ENCODE results near the gene SCNN1A.
"Not testable (repeated sequence)": the region's sequence is repeated elsewhere in the genome, so short reads cannot be mapped to it uniquely, and the experiment has no call there.

The SCNN1A gene

DNA sequence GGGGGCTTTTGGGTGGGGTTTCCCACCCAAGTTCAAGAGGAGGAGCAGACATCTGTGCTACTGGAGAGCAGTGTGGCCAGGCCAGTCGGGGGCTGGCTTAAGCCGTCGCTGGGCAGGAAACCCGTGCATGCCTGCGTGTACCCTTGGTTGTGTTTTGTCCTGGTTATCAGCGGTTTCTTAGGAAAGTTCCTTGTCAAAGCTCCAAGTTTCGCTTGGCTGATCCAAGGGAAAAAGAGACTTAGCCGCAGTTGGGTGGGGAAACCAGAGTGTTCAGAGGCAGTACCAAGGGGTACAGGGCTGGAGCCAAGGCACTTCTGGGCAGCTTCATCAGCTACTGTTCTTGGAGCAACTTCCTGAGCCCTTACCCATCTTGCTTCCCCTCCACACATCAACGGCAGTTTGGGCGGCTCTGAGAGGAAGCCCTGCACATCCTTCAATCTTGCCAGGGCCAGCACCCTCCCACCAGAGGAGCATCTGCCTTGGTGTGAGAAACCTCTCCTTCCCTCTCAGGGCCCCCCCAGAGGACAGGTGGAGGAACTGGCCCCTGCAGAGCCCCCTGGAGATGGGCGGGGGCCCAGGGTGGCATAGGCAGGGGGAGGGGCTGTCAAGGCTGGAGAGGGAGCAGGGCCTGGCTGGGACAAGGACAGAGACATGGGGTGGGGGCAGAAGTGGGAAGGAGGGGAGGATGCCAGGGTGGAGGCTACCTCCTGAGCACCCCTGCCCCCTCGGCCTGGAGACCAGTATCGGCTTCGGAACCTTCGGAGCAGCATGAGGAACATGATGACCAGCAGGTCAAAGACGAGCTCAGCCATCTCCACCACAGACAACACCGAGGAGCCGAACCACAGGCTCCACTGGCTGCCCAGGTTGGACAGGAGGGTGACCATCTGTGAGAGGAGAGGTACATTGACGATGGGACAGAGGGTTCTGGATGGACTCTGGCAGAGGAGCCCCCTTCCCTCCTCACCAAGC is 27.7 kb downstream of the SCNN1A start:
- no peak for DNase-seq (ENCODE audit: low spot score)

DNA sequence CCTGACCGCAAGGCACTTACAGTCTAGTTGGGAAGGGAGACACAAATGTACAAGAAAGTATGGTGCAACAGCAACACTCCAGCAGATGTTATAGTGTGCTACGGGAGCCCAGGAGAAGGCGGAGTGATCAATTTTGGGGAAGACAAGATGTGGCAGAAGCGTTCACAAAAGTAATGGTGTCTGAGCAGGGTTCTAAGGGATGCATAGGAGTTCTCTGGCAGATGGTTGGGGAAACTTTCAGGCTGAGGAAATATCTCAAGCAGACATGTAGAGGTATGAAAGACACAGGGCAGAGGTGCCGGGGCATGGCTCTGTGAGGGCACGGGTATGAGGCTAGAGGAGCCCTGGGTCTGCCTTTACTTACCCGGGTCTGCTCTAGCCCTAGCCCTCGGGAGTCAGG is 28.4 kb downstream of the SCNN1A start:
- no peak for DNase-seq (ENCODE audit: low spot score)

DNA sequence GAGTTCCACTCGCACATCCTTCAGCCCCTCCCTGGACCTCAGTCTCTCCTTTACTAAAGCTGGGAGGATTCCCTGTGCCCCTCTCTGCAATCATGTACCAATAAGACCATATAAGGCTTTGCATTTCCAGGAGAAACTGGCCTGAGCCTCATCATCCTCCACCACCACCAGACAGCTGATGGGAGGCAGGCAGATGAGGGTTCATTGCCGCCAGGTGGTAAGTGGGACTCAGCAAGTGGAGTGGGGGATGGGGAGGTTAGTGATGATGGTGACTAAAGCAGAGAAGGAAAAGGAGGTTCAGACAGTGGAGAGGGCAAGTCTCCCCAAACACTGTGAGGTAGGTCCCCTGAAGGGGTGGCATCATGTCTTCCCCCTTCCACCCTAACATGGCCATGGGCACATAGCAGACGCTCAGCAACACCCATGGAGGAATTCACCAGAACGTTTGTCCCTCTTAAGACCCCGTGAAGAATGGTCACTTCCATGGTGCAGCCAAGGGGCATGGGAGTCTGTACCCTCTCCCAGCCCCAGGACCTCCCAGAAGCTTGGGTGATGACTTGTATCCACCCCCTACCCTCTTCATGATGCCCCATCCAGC is 29.0 kb downstream of the SCNN1A start:
- DNase-seq (ENCODE audit: low spot score), result no peak

DNA sequence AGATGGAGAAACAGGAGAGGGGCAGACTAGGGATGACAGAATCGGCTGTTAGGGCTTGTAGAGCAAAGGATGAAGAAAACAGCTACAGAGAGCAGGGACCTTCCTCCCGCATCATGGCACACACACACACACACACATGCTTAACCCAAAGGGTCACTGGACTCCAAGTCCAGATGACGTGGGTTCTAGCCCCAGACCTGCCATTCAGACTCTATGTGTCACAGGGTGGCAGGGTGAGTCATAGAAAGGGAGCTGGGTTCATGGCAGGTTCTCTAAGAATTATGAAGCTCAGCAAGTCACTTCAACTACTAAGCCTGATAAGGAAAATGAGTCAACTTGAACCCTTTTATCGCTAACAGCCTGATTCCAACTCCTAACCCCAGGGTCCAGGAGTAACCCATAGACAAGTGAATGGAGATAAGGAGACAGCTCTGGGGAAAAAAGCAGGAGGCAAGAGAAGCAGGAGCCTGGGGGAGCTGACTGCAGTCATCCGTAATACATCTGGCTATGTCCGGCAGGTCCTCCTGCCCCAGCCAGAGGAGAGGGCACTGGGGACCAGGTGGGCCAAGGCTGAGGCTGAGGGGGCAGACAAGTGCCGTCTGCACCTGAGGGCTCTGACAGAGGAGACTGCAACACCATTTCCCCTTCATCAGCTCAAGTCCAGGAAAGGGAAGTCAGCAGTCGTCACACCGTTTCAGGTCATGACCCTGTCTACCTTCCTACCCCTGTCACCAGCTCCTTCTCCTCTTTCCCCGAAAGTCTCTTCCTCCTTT is 29.9 kb downstream of the SCNN1A start:
- DNase-seq (ENCODE audit: low spot score), result peak; percentile 69

DNA sequence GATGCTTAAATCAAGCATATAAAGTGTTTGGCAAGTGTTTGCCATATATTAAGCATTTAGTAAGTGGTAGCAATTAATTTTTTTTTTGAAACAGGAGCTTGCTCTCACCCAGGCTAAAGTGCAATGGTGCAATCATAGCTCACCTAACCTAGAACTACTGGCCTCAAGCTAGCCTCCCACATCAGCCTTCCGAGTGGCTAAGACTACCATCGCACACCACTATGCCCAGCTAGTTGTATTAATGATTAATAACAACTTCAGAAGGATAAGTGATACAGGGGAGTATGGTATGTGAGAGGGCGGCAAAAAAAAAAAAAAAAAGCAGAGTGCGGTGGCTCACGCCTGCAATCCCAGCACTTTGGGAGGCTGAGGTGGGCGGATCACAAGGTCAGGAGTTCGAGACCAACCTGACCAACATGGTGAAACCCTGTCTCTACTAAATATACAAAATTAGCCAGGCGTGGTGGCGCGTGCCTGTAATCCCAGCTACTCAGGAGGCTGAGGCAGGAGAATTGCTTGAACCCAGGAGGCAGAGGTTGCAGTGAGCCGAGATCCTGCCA is 31.2 kb downstream of the SCNN1A start:
- not testable (repeated sequence) for DNase-seq (ENCODE audit: low spot score)

DNA sequence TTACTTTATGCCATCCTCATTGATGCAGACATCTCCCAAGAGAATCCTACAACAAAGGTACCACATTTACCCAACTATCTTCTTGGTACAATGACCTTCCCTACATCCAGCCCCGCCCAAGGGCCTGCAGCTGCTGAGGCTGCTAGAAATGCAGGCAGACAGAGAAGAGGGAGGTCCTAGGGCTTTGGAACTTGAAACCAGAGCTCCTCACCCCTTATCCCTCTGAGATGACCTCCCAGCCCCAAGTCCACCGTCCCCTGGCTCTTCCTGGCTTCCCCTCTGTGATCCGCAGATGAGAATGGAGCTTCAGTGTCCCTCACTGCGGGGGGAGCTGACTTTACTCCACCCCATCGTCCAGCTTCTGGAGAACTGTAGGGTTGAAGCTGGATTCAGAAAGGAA is 31.8 kb downstream of the SCNN1A start:
- no peak for DNase-seq (ENCODE audit: low spot score)

DNA sequence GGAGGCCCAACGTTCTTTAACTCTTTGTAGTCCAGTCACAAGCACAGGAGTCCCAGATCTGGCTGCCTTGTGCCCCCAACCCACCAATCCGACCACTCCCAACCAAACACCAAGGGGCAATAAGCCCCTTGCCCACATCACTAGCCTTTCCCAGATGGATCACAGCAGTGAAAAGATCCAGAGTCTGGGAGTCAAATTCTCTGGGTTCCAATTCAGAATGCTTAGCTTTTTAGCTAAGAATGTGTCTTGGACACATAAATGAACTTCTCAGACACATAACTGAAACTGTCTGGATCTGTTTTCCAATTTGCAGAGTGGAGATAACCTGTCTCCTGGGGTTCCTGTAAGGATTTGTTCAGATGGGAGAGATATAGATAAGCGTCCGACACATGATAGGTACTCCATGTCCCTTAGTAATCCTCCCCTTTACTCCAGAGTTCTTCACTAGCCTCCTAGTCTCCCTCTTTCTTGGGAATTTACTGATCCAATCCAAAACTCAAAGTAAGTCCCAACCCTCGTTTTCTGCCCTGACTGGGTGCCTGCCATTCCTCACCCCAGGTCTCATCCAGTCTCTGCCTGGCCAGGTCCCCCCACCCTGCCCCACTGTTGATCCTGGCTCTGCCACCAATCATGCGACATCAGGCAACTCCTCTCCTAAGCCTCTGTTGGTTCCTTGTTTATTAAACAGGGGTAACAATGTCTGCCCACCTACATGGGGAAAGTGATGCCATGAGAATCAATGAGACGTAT is 33.0 kb downstream of the SCNN1A start:
- no peak for DNase-seq (ENCODE audit: low spot score)

DNA sequence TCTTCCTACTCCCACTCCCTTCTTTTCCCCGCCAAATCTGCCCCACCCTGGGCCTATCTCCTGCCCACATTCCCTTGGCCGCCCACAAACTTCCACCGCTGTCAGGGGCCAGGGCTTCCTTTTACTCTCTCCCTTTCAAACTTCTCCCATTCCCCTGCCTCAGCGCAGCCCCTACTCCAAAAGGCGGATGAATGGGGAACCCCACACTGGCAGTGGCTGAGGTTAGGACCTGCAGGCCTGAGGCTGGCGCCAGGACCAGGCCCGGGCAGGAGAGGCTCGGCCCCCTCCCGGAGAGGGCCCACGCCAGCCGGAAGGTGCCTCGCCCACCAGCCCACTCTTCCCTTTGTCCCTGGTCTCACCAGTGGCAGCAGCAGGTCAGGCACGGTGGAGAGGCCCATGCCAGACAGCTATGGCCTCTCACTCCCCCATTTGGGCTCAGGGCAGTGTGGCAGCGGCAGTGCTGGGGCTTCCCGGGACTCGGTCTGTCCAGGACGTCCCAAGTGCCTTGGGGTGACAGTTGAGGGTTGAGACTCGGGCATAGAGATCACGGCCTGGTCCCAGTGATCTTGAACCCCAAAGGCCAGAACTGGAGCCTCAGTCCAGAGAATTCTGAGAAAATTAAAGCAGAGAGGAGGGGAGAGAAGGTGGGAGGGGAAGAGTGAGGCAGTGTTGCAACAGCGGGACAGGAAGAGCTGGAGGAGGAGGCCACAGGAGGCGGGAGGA is 33.8 kb downstream of the SCNN1A start, which contains the start of gene TNFRSF1A:
Gene TNFRSF1A, minus strand, starts transcription at position 660 of the 723 bp plus-strand sequence. Its CDS starts 262 bp downstream, at position 398.
- peak; percentile 84 for DNase-seq (ENCODE audit: low spot score)

DNA sequence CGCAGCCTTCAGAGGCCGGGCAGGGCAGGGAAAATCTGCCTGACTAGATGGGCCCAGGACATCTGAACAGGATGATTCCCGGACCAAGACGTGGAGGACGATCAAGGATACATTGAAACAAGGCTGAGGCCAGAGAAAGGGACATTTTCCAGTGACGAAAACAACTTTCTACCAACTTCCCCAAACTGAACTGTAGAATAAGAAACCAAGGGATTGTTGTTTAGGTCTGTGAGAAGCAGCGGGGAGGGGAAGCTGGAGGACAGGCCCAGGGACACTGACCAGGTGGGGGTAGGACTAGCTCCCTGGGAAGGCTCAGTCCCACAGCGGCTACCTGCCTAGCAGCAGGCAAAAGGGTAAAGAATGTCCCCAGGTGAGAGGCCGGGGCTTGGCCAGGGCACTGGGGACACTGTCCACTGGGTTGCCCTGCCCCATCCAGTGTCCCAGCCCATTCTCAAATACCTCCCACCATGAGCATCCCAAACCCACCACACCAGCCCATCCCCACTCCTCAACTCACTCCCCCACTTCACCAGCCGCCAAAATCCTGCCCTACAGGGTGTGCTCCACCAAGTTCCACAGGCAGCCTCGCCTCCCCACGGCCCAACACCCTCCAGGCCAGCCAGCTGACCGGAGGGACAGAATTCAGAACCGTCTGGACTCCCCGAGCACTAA is 34.5 kb downstream of the SCNN1A start:
- no peak for DNase-seq (ENCODE audit: low spot score)

DNA sequence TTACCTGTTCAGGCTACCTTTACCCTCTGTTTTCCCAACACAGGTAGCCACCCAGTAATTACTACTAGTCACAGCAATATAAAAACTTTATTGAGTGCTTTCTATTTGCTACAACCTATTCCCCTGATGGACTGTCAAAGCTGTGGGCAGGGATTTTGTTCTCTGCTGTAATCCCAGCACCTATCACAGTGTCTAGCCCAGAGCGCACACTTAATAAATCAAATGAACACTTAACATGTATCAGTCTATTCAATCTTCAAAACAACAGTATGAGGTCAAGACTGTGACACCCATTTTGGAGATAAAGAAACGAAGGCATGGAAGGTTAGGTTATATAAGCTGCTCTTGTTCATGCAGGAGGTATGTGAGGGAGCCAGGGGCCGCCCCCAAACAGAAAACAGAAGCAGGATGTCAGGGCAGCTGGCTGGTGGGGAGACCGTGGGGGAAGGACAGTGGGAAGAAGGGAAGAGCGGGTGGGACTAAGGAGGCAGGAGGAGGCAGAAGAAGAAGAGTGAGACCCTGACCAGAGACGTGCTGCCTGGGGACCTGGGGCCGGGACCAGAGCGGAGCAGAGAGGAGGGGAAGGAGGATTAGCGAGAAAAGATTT is 35.2 kb downstream of the SCNN1A start:
- no peak for DNase-seq (ENCODE audit: low spot score)

DNA sequence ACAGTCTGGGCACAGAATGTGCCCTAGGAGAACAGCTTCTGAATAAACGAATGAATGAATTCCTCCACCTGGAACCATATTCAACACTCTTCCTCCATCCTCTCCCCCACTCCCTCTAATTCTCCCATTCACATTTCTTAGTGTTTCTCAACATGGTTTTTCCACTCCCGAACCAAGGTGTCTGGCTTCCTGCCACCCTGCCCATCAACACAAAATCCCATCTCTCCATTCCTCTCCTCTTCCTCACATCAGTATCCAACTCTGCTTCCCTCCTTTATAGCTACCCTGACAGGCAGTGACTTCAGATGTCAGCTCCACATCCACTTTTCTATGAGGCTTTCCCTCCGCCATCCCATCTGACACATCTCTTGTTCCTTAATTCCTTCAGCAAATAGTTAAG is 36.4 kb downstream of the SCNN1A start:
- DNase-seq (ENCODE audit: low spot score), result no peak

DNA sequence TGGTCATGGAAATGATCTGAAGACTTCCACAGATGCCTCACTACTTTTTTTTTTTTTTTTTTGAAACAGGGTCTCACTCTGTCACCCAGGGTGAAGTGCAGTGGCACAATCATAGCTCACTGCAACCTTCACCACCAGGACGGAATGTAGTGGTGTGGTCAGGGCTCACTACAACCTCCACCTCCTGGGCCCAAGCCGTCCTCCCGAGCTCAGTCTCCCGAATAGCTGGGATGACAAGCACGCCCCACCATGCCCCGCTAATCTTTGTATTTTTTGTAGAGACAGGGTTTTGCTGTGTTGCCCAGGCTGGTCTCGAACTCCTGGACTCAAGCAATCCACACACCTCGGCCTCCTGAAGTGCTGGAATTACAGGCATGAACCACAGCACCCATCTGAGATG is 36.8 kb downstream of the SCNN1A start:
- DNase-seq (ENCODE audit: low spot score), result not testable (repeated sequence)

DNA sequence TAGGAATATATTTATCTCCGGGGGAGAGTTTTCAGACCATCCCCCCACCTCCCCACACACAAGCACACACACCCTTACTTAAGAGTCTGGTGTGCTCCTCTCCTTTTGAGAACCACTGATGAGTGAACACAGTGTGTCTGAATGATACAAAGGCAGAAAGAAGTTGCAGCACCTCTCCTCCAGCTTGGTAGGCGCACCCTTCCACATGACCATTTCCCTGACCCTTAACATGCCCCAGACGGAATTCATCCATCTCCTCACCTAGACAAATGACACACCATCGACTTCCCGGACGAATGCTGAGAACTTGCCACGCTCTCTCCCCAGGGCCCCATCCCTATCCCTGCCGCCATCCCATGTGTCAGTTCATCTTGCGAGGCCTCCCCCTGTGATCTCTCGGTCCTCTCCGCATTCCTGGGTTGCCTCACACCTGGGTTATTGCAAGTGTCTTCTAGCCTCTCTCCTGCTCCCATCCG is 37.4 kb downstream of the SCNN1A start:
- DNase-seq (ENCODE audit: low spot score), result no peak

DNA sequence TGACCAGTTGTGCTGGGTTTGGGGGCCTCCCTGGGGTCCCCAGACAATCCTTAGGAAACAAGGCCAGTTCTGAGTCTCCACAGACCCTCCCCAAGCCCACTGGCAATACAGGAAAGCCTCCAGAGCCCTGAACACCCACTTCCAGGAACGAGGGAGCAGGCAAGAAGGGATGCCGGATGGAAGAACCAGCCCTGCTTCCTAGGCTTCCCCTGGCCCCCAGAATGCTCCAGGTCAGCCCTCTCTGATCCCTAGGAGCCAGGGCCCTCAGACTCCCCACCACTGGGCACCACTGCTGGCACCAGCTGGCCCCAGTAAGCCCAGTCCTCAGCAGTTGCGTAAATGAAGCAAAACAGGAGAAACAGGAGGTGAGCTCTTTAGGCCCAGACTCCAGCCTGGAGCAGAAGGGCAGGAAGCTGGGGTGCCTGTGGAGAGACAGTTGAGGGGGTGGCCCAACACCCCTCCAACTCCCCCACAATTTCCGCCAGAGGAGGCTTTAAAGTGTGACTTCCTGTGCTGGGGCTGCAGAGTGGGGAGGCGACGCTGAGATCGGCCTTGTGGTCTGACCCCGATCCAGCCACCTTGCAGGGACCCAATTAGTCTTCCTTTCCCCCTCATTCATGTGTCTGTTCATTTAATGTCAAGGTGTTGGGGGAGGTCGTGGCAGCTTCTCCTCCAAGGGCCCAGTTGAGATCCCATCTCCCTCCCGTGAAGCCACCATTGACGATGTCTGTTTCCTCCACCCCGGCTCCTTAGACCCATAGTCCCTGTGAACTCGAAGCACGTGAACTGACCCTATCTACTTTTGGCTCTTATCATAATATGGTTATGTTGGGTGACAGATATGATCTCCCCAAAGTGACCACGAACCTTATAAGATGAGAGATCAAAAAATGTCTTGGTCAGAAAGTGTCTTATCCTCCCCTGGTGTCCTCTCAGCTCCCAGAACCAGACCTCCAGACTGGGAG is 38.2 kb downstream of the SCNN1A start:
- no peak for DNase-seq (ENCODE audit: low spot score)

DNA sequence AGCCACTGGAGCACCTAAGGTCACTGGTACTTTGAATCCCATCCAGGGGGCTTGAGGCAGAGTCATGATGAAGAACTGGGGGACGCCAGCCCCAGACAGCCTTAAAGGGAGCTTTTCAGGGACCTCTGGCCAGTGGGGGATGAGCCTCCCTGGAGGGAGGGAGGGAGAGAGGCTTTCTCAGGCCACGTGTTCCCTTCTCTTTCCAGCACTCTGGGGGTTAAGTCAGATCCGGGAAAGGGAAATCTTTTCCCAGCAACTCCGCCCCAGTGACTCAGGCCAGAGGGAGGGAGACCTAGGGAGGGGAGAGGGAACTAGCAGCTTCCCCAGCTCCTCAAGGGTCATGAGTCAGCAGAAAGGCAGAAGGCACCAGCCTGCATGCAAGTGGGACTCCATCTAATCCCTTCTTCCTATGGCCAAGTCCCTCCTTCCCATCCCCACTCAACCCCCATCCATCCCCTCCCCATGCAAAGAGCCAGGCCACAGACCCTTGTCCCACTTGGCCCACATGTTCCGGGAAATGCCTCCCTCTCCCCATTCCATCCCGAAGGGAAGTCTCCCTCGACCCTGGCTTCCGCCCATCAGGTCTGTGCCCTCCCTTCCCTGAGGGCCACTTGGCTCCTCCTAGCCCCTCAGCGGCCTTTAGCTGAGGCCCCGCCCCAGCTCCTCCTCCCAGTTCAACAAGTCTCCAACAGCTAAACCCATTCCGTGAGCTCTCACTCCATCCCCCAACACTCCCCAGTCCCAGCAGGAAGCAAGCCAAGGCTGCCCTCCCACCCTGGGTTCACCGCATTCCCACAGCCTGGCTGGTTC is 39.1 kb downstream of the SCNN1A start:
- peak; percentile 99 for DNase-seq (ENCODE audit: low spot score)

DNA sequence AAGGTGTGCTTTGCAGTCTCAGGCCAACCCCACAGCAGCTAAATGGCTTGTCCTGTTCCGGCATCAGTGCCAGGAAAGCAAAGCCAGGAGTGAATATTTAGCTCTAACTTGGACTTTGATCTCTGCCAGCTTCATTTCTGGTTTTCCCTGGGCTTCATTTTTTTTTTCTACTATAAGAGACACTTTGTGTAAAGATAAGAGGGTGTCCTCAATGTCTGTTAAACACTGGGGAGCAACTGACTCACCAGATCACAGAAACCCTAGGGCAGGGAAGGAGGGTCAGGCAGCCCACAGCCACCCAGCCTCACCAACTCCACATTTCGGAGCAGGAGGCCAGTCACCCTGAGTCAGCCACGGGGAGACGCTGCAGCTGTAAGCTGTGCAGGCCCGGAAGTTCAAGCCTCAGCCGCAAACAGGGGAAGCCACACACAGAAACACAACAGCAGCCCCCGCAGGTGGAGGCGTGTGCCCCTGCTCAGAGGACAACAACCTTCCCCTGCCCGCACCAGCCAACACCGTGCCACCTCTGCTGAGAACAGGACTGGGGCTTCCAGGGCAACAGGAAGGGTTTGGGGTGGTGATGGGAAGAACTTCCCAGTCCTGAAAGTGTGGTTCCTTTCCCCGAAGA is 39.8 kb downstream of the SCNN1A start:
- peak; percentile 84 for DNase-seq (ENCODE audit: low spot score)

DNA sequence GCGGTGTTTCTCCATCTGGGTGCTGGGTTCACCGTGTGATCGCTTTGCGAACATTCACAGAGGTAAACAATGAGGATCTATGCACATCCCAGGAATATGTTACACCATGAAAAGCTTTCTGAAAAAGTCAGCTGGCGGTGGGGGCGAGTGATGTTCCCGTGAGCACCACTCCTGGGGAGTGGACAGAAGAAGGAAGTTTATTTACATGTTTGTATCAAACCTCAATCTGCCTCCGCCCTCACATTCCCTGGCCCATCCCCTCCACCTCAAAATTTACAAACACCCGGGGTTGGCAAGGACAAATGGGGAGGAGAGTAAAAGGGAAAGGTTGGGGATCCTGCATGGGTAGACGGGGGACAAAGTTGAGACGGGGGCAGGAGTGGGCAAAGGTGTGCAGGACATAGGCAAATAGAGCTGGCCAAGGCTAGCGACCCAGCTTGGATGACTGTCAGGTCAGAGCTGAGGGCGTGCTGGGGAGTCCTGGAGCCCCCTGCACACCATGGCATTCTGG is 40.4 kb downstream of the SCNN1A start:
- DNase-seq (ENCODE audit: low spot score), result no peak

All from LoVo (cell line).